GM21390 (cell line): Measurements from ENCODE around the gene NEUROD1.

Experiments used
- ATAC-seq: cut with Tn5 transposase; IDR thresholded peaks from one replicate; pipeline ENCODE4 v1.9.1; 2021; ENCODE audit not compliant: unreplicated experiment

The NEUROD1 gene

GRCh38 chr2:181680937-181681811 lies 857 bp upstream of the NEUROD1 start:
- no peak for ATAC-seq

- no peak for ATAC-seq
These were observed 755 bp downstream of the NEUROD1 start for GRCh38 chr2:181679544-181679979.

- no peak for ATAC-seq
These were observed 1.3 kb downstream of the NEUROD1 start for GRCh38 chr2:181678861-181679543.

- ATAC-seq, result peak; percentile 57
These were observed 2.3 kb downstream of the NEUROD1 start for GRCh38 chr2:181677912-181678586.

GRCh38 chr2:181675254-181675653 lies 5.1 kb downstream of the NEUROD1 start:
- no peak for ATAC-seq

GRCh38 chr2:181674461-181674860 lies 5.9 kb downstream of the NEUROD1 start:
- ATAC-seq, result no peak

DNA sequence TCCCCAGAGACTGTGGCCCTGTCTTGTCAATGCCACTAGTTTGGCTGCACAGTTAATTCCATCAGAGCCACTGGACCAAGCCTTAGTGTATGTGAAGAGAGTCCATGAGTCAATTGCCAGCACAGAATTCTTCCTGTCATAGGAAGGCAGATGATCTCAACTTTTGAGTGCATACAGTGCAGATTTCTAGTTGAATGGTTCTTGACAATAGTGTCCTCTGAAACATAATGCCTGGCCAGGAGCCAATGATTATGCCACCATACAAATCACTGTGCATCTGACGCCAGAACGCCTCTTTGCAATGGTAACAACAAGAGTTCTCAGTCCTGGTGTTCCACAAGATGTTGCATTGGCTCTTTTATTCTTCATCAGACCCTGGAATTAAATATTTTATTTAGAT lies 7.1 kb downstream of the NEUROD1 start:
- ATAC-seq, result peak; percentile 34

GRCh38 chr2:181672255-181673008 lies 7.9 kb downstream of the NEUROD1 start:
- peak; percentile 87 for ATAC-seq

- no peak for ATAC-seq
These were observed 9.7 kb downstream of the NEUROD1 start for GRCh38 chr2:181670632-181671031.

DNA sequence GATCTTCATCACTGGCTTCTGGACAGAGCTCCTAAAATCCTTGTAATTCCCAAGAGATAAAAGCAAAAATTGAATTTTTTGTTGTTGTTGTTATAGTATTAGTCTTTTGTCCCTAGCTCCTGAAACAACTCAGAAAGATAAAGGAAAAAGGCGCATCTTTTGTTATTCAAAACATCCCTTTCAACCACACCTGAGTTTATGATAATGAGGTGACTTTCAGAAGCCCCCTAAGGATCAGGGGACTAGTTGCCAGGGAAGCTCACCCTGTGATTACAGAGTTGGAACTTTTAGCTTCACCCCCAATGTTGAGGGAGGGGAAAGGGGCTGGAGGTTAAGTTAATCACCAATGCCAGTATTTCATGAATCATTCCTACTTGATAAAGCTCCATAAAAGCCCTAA lies 13.1 kb downstream of the NEUROD1 start:
- ATAC-seq, result no peak

DNA sequence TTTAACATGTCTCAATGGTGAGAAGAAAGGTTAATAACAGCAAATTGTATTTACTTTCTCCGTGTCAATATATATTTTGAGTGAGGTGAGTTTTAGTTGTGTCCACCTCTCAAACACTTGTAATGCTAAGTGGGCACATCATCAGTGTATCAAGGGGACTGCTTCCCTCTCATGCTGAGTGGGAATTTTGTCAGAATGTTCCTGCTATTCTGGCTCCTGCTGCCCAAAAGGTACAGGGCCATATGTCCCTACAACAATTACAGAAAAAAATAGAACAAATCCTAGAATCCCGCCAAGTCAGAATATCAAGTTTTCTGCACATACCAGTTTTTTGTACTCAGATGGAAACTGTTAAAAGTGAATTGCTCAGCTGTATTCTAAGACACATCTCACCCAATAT lies 18.0 kb downstream of the NEUROD1 start:
- no peak for ATAC-seq

DNA sequence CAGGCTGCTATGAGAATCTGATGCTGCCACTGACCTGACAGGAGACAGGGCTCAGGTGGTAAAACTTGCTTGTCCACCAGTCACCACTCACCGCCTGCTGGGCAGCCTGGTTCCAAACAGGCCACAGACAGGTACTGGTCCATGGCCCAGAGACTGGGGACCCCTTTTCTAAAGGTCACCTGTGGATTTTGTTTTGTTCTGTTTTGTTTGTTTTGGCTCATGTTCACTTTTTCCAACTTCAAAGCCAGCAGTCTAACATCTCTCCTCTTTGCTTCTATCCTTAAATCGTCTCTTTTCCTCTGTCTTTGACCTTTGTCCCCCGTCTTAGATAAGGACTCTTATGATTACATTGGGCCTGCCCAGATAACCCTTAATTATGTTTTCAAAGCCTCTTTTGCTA lies 20.1 kb downstream of the NEUROD1 start:
- ATAC-seq, result no peak

DNA sequence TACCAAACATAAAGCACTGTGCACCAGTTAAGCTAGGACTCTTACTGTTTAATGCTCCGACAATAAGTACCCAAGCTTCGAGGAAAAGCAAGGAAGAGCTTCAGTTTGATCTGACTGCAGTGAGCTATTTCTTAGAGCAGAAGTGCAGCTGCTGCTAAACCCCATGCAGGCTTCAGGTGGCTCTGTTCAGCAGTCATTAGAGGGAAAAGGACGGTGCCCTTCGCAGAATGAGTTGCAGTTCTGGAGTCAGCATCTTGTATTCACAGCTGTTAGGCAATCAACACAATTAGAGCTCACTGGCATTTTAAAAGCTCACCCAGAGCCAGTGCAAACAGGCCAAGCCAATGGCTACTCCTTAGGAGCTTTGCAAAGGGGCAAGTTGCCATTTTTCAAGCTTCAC lies 21.9 kb downstream of the NEUROD1 start:
- ATAC-seq, result no peak

DNA sequence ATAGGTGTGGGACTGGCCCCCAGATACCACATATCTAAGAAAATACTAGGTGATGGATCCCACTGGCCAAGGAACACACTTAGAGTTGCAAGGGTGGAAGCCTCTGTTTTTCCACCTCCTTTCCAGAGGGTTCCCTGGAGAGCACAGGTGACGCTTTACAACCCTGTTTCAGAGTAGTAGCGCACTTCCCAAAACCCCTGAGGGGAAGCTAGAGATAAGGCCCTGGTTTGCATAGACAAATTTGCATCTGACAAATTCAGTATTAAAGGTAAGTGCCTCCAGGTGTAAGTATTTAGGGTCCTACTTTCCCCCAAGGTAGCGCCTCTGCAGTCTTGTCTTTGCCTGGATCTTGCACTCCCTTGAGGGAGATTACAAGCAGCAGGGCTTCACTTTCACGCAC lies 22.9 kb downstream of the NEUROD1 start:
- ATAC-seq, result no peak

DNA sequence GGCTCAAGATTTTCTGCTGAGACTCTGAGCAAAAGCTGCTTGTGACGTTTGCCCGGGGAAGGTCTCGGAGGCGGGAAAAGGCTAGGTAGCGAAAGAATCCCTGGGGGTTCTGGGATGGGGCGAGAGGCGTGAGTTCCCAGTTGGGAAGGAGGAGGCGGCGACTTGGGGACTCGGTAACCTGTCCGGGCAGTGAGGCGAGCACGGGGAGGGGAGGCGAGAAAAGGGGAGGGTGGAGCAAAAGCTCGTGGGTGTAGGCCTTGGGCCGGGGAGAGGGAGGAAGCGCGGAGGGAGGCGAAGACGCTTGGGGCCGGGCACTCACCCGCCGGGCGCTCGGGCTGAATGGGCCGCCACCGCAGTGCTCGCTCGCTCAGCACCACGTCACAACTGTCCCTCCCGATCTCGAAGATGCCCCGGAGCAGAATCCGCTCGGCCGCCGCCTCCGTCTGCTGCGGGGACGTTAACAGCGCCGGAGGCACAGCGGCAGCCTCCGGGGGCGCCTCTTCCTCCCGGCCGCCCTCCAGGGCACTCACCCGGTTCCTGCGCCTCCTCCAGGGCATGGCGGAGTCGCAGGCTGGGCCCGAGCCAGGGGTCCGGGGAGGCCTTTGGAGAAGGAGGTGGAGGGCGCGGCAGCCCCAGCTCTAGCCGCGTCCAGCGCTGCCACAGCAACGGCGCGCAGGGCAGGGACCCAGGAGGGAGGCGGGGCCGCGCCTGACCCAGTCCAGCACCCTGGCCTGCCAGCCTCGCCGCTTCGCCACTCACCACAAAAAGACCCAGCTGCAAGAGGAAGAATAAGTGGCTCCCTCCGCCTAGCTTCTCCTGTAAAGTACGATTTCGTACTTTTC lies 23.6 kb downstream of the NEUROD1 start, which contains the start of gene CERKL:
Gene CERKL, minus strand, starts transcription at position 656 of the 842 bp plus-strand sequence. Its CDS starts 99 bp downstream, at position 557.
- peak; percentile 93 for ATAC-seq

DNA sequence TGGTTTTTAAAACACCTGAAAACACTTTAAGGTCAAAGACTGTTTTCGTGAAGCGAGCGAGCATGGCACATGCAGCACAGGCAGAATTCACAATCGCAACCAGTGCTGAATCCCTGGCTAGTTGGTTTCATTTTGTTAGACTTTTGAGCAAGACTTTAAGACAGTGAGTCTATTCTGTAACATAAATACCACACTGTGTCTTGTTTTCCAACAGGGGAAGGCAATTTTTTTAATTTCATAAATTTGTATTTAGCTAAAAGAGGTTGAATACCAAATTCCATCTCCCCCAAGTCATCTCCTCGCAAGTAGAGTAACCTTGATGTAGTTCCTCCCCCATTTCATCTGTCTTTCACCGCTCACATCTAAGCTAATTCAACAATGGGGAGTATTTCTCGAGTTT lies 24.8 kb downstream of the NEUROD1 start:
- ATAC-seq, result no peak

DNA sequence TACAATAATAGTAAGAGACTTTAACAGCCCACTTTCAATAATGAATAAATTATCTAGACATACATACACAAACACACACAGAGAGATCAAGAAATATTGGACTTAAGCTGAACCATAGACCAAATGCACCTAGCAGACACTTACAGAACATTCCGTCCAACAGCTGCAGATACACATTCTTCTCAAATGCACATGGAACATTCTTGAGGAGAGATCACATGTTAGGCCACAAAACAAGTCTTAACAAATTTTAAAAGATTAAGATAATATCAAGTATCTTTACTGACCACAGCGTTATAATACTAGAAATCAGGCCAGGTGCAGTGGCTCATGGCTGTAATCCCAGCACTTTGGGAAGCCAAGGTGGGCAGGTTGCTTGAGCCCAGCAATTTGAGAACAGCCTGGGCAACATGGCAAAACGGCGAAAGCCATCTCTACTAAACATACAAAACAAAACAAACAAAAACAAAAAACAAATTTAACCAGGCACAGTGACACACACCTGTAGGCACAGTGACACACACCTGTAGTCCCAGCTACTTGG lies 30.8 kb downstream of the NEUROD1 start:
- ATAC-seq, result no peak

DNA sequence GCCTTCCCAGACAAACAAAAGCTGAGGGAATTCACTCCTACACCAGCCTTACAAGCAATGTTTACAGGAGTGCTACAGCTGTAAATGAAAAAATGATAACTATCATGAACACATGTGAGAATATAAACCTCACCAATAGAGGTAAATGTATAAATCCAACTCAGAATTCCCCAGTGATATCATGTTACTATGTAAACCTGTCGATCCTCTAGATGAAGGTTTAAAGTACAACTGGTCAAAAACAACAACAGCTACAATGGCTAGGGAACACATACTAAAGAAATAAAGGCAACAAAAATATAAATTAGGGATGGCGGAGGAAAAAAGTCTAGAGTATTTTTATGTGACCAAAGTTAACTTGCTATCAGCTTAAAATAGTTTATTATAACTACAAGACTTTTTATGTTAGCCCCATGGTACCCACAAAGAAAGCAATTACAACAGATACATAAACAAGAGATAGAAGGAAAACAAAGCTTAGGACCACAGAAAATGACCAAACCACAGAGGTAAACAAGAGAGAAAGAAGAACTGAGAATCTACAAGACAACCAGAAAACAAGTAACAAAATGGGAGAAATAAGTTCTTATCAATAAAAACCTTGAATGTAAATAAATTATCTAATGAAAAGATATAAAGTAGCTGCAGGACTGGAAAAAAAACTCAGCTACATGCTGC lies 31.7 kb downstream of the NEUROD1 start:
- no peak for ATAC-seq

GRCh38 chr2:181646415-181646987 lies 33.8 kb downstream of the NEUROD1 start:
- ATAC-seq, result peak; percentile 72
